ACC112 (cell line): Measurements from ENCODE around the gene ELAC2.

Experiments
- H2AFZ ChIP-seq: fragments of 200-600 bp; sonication (generic); one replicate; pipeline ENCODE4 v1.6.0; 2017; ENCODE audit warnings: antibody characterized with exemption, low read length; ENCODE audit not compliant: unreplicated experiment
- H3K27ac ChIP-seq: fragments of 200-600 bp; sonication (generic); 2 replicates; pipeline ENCODE4 v1.5.1; 2014; ENCODE audit warnings: low read depth, mild to moderate bottlenecking, antibody characterized with exemption, low read length, moderate library complexity
- H3K27me3 ChIP-seq: fragments of 200-600 bp; sonication (generic); 2 replicates; pipeline ENCODE4 v1.6.1; 2014; ENCODE audit warnings: mild to moderate bottlenecking, antibody characterized with exemption, low read length, moderate library complexity, mixed read lengths; ENCODE audit not compliant: insufficient read depth
- H3K36me3 ChIP-seq: fragments of 200-600 bp; sonication (generic); 2 replicates; pipeline ENCODE4 v1.6.1; 2016; ENCODE audit warnings: mild to moderate bottlenecking, antibody characterized with exemption, low read length, moderate library complexity, mixed read lengths; ENCODE audit not compliant: insufficient read depth
- H3K4me1 ChIP-seq: fragments of 200-600 bp; sonication (generic); one replicate; pipeline ENCODE4 v1.6.1; 2016; ENCODE audit warnings: low read length, mixed read lengths; ENCODE audit not compliant: insufficient read depth, unreplicated experiment, control insufficient read depth
- H3K4me3 ChIP-seq: fragments of 200-600 bp; sonication (generic); 2 replicates; pipeline ENCODE4 v1.5.1; 2014; ENCODE audit warnings: mild to moderate bottlenecking, low read depth, low read length
- H3K79me2 ChIP-seq: fragments of 200-600 bp; sonication (generic); one replicate; pipeline ENCODE4 v1.6.0; 2016; ENCODE audit warnings: low read length; ENCODE audit not compliant: control insufficient read depth, unreplicated experiment, insufficient read depth

Gene ELAC2

GRCh38 chr17:13001991-13002615 lies 15.7 kb downstream of the ELAC2 start:
- Histone ChIP-seq H3K36me3 (peaks cover 23% of the 10 kb centered on the region; the same call in 1 of the 2 replicates), H3K27ac (no peak overlapping the region), H3K4me1 (no peaks in the 10 kb centered on the region), H3K4me3 (no peak overlapping the region), H3K27me3 (no peaks in the 10 kb centered on the region), H3K79me2 (no peaks in the 10 kb centered on the region), H2AFZ (no peak overlapping the region)

DNA sequence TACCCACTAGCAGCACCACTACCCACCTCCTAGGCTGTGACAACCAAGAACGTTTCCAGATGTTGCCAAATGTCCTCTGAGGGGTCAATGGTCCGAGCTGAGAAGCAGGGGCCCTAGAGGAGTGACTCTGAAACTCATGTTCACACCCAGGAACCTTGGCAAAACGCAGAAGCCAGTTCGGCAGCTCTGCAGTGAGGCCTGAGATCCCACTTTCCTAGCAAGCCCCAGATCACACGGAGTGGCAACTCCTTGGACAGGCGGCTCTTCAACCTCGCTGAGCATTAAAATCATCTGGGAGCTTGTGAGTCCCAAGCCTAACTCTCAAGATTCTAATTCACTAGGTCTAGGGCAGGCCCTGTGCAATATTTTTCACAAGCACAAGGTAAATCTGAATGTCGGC lies 17.3 kb downstream of the ELAC2 start:
- Histone ChIP-seq H3K27ac (no peak overlapping the region), H3K79me2 (no peaks in the 10 kb centered on the region), H3K27me3 (no peaks in the 10 kb centered on the region), H3K4me1 (no peaks in the 10 kb centered on the region), H2AFZ (no peak overlapping the region), H3K36me3 (peaks cover 26% of the 10 kb centered on the region; the same call in 1 of the 2 replicates), H3K4me3 (no peak overlapping the region)

DNA sequence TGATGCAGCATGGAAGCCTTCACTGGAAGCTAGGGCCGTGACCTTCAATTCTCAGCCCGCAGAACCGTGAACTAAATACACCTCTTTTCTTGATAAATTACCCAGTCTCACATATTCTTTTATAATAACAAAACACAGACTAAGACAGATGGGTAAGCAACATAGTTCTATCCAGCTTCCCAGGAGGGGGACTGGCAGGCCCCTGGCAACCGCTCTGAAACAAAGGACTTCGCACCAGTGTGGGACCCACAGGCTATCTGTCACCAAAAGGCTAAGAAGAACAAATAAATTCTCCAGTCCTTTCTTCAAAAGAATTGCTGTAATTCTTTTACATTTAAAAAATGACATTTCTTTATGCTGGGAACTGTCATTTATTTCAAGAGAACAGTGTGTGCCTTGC lies 19.0 kb downstream of the ELAC2 start:
- H3K4me3 ChIP-seq = no peak overlapping the region
- H3K4me1 ChIP-seq = no peaks in the 10 kb centered on the region
- no peak overlapping the region for H2AFZ ChIP-seq
- no peaks in the 10 kb centered on the region for H3K27me3 ChIP-seq
- no peaks in the 10 kb centered on the region for H3K79me2 ChIP-seq
- peaks cover 35% of the 10 kb centered on the region; the same call in 1 of the 2 replicates for H3K36me3 ChIP-seq
- no peak overlapping the region for H3K27ac ChIP-seq

- Histone ChIP-seq H3K27ac (no peak overlapping the region), H2AFZ (no peak overlapping the region), H3K36me3 (peaks cover 38% of the 10 kb centered on the region; the same call in 1 of the 2 replicates), H3K27me3 (no peaks in the 10 kb centered on the region), H3K79me2 (no peaks in the 10 kb centered on the region), H3K4me3 (no peak overlapping the region), H3K4me1 (no peaks in the 10 kb centered on the region)
Measured at GRCh38 chr17:12998461-12998860, 19.4 kb downstream of the ELAC2 start.

DNA sequence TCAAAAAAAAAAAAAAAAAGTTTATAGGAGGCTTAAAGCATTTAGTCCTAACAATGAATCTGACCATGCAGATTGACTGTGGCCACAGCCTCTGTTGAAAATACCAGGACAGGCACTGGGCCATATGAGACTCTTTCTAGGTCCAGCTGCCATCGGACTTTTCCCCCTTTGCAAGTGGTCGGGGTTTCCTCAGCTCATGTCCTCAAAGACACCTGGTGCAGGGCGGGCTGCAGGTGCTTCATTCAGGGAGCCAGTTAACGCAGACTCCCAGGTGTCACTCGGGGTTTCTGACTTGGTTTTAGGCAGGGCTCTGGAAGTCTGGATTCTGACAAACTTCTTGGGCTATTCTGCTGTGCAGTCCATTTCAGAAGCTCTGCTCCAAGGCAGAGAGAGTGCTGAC lies 20.9 kb downstream of the ELAC2 start:
- Histone ChIP-seq H3K79me2 (no peaks in the 10 kb centered on the region), H3K4me3 (no peak overlapping the region), H3K27ac (no peak overlapping the region), H3K27me3 (no peaks in the 10 kb centered on the region), H3K36me3 (peaks cover 41% of the 10 kb centered on the region; the same call in 1 of the 2 replicates), H3K4me1 (no peaks in the 10 kb centered on the region), H2AFZ (no peak overlapping the region)

DNA sequence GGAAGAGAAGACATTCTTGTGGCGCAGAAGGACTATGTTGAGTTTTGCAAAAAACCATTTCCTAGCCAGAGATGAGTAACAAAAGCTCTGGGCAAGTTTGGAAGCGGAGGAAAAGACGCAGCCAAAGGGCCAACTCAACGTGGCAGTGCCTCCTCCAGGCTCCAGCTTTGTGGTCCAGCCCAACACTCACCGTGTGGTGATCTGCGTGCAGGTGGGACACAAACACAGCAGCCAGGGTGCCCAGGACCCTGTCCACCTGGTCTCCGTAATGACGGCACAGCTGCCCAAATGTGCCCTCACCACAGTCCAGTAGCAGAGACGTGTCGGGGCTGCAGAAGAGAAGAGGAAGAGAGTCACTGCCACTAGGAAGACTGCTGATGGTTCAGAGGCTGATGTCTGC lies 21.5 kb downstream of the ELAC2 start:
- no peak overlapping the region for H2AFZ ChIP-seq

DNA sequence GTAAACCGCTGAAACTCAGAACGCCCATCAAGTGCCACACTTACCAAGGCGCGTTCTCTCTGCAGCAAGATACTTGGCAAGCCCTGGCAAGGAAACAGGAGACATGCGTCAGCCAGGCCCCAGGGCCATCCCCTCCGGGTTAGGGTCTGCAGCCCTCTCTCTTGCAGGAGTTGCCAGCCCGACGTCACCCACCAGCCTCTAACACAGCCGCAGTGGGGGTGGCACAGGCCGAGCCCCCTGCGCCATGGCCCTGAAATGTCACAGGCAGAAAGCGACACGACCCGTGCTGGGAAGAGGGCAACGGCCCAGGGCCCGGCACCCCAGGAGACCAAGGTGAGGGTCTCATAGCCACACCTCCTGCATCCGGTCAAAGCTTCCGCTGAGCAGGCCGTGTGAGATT lies 21.9 kb downstream of the ELAC2 start:
- H3K4me3 ChIP-seq = no peak overlapping the region
- H3K79me2 ChIP-seq = no peaks in the 10 kb centered on the region
- no peak overlapping the region for H2AFZ ChIP-seq
- H3K27ac ChIP-seq = no peak overlapping the region
- no peaks in the 10 kb centered on the region for H3K27me3 ChIP-seq
- H3K4me1 ChIP-seq = no peaks in the 10 kb centered on the region
- peaks cover 40% of the 10 kb centered on the region; the same call in 1 of the 2 replicates for H3K36me3 ChIP-seq

More for the DNA sequence above, 21.5 kb downstream of the ELAC2 start:
- no peaks in the 10 kb centered on the region for H3K79me2 ChIP-seq
- no peak overlapping the region for H3K27ac ChIP-seq
- H3K27me3 ChIP-seq = no peaks in the 10 kb centered on the region
- H3K4me1 ChIP-seq = no peaks in the 10 kb centered on the region
- peaks cover 38% of the 10 kb centered on the region; the same call in 1 of the 2 replicates for H3K36me3 ChIP-seq
- no peak overlapping the region for H3K4me3 ChIP-seq

GRCh38 chr17:12995106-12995895 lies 22.5 kb downstream of the ELAC2 start:
- no peaks in the 10 kb centered on the region for H3K4me1 ChIP-seq
- no peaks in the 10 kb centered on the region for H3K27me3 ChIP-seq

DNA sequence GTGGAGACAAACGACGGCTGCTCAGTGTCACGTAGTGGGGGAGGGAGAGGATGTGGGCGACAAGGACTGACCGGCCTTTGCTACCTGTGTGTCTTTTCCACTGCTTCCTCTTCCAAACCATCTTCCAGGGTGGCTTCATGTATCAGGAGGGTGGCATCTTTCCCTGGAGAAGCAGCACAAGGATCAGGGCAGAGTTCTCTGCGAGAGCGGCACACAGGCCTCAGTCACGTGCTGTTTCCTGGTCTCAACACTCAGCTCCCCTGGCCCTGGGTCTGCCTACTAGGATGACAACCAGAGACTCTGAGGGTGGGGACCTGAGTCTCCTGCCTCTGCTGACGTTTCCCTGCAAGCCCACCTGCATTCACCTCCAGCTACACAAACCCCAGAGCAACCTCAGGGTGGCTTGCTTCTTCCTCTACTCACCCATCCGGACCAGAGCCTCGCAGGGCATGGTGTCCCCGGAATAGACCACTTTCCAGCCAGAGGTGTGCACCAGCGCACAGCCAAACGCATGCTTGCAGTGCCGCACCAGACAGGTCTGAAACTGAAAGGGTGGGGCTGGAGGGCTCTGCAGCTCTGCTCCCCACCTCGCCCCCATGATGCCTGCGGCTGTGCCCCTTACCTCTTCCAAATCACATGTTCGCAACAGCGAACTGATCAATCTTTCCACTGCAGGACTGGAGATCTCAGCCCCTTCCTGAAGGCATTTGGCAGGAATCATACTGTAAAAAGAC lies 23.3 kb downstream of the ELAC2 start:
- Histone ChIP-seq H3K36me3 (peaks cover 45% of the 10 kb centered on the region; the same call in 1 of the 2 replicates), H3K27me3 (no peaks in the 10 kb centered on the region), H3K4me1 (no peaks in the 10 kb centered on the region), H3K27ac (no peak overlapping the region), H2AFZ (no peak overlapping the region), H3K4me3 (no peak overlapping the region), H3K79me2 (no peaks in the 10 kb centered on the region)

More at GRCh38 chr17:12995106-12995895, 22.5 kb downstream of the ELAC2 start:
- H2AFZ ChIP-seq = no peak overlapping the region
- no peak overlapping the region for H3K27ac ChIP-seq
- H3K4me3 ChIP-seq = no peak overlapping the region
- H3K36me3 ChIP-seq = peaks cover 43% of the 10 kb centered on the region; the same call in 1 of the 2 replicates
- no peaks in the 10 kb centered on the region for H3K79me2 ChIP-seq

- Histone ChIP-seq H3K27ac (no peak overlapping the region), H2AFZ (no peak overlapping the region), H3K36me3 (peaks cover 36% of the 10 kb centered on the region; the same call in 1 of the 2 replicates), H3K4me3 (no peak overlapping the region), H3K79me2 (no peaks in the 10 kb centered on the region), H3K27me3 (no peaks in the 10 kb centered on the region), H3K4me1 (no peaks in the 10 kb centered on the region)
Measured at GRCh38 chr17:12993631-12994030, 24.2 kb downstream of the ELAC2 start.
